ENCODE measurements around the gene EGF. TPM values are rescaled to one million over a fixed set of nuclear protein-coding genes. Genes with fewer than 3 reads are reported as not detected.

Gene EGF
- total RNA-seq, 1 experiment from 2014 or later, result 1.5 TPM

- no peak overlapping the region for H3K27ac ChIP-seq (ENCODE audit: insufficient read length, low read depth, low read length)
- peaks cover 0 to 5% of the 10 kb centered on the region in 2 experiments; a peak in 2 of 5 replicates for H3K9me3 Mint-ChIP-seq
- TF ChIP-seq, protein P1, sequence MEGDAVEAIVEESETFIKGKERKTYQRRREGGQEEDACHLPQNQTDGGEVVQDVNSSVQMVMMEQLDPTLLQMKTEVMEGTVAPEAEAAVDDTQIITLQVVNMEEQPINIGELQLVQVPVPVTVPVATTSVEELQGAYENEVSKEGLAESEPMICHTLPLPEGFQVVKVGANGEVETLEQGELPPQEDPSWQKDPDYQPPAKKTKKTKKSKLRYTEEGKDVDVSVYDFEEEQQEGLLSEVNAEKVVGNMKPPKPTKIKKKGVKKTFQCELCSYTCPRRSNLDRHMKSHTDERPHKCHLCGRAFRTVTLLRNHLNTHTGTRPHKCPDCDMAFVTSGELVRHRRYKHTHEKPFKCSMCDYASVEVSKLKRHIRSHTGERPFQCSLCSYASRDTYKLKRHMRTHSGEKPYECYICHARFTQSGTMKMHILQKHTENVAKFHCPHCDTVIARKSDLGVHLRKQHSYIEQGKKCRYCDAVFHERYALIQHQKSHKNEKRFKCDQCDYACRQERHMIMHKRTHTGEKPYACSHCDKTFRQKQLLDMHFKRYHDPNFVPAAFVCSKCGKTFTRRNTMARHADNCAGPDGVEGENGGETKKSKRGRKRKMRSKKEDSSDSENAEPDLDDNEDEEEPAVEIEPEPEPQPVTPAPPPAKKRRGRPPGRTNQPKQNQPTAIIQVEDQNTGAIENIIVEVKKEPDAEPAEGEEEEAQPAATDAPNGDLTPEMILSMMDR (conservative IDR thresholded peaks at IDR 0.05), result no peak
- H3K4ac ChIP-seq (ENCODE audit: low read depth, low read length), result no peak overlapping the region
- no peak overlapping the region for H3T11ph ChIP-seq (ENCODE audit: low read length)
- H3K18ac ChIP-seq (ENCODE audit: insufficient read length, low read depth, low read length), result no peak overlapping the region
- no peak overlapping the region for H2BK120ac ChIP-seq (ENCODE audit: low read depth, low read length, poor library complexity, severe bottlenecking)
- no peak overlapping the region for H2BK20ac ChIP-seq (ENCODE audit: low read depth, low read length, poor library complexity, severe bottlenecking)
- H3K9me3 ChIP-seq (ENCODE audit: control insufficient read depth, low read depth, low read length), result no peaks in the 10 kb centered on the region
- no peak overlapping the region for H3K9ac ChIP-seq (ENCODE audit: extremely low read depth, insufficient read length, low read length)
- H3K4me1 ChIP-seq (ENCODE audit: insufficient read depth, low read length), result no peaks in the 10 kb centered on the region; the same call in 1 of the 2 replicates
- no peak overlapping the region for H3K56ac ChIP-seq (ENCODE audit: insufficient read length, low read depth, low read length)
- H2AK5ac ChIP-seq (ENCODE audit: insufficient read length, low read length), result no peak overlapping the region
- H3K23me2 ChIP-seq (ENCODE audit: insufficient read length, low read depth, low read length, poor library complexity, severe bottlenecking), result no peaks in the 10 kb centered on the region
- no peak overlapping the region for H2BK5ac ChIP-seq (ENCODE audit: insufficient read length, low read length)
- H3K36me3 Mint-ChIP-seq (ENCODE audit: insufficient read depth in 1 of 3, low read depth in 3 of 3), result no peaks in the 10 kb centered on the region; a peak in 2 of 7 replicates
- H4K5ac ChIP-seq (ENCODE audit: insufficient read length, low read depth, low read length), result no peak overlapping the region
- H3K4me2 ChIP-seq (ENCODE audit: insufficient read depth, insufficient read length, low read length), result no peak overlapping the region
- no peak overlapping the region for H2BK15ac ChIP-seq (ENCODE audit: low read depth, low read length)
- no peak for DNase-seq
- no peak overlapping the region for H4K8ac ChIP-seq (replicated peaks; ENCODE audit: insufficient read length, low read depth, low read length)
- no peaks in the 10 kb centered on the region for H3K79me1 ChIP-seq (ENCODE audit: insufficient read depth, low read depth, low read length, poor library complexity, severe bottlenecking)
- no peak overlapping the region for H2BK12ac ChIP-seq (ENCODE audit: insufficient read length, low read depth, low read length)
- H4K91ac ChIP-seq (ENCODE audit: insufficient read length, low read depth, low read length), result peak overlapping the region; percentile 64
- H3K4me1 Mint-ChIP-seq, result peaks cover 35 to 38% of the 10 kb centered on the region in 2 experiments
- no peak overlapping the region for H3K27ac Mint-ChIP-seq
- no peaks in the 10 kb centered on the region for H3K27me3 ChIP-seq (ENCODE audit: insufficient read depth, low read length)
- H3K23ac ChIP-seq (ENCODE audit: insufficient read length, low read depth, low read length), result no peak overlapping the region
- H3K14ac ChIP-seq (ENCODE audit: insufficient read depth, low read length), result no peak overlapping the region
- H3K27me3 Mint-ChIP-seq (ENCODE audit: low read depth), result no peaks in the 10 kb centered on the region
- no peak overlapping the region for H3K4me3 Mint-ChIP-seq
- no peaks in the 10 kb centered on the region for H3K79me2 ChIP-seq (ENCODE audit: insufficient read depth, low read length)
- no peak overlapping the region for H2AFZ ChIP-seq (ENCODE audit: low read length)
- no peaks in the 10 kb centered on the region for H4K20me1 ChIP-seq (ENCODE audit: control insufficient read depth, insufficient read depth, insufficient read length)
Measured at GRCh38 chr4:109930464-109930863, 17.8 kb downstream of the EGF start.
